GM18526 (cell line): ENCODE results near the gene GMIP.

ENCODE experiments used
- POLR2A ChIP-seq: IDR thresholded peaks from 3 replicates; pipeline ENCODE4 v1.6.1; 2011; ENCODE audit not compliant: insufficient read length; ENCODE audit errors: extremely low read depth

Gene GMIP

GRCh38 chr19:19602136-19602712, 41.2 kb downstream of the GMIP start:
- no peak for TF ChIP-seq POLR2A

- no peak for TF ChIP-seq POLR2A
These were observed 42.6 kb downstream of the GMIP start for GRCh38 chr19:19600793-19601330.

GRCh38 chr19:19597809-19598306, 45.6 kb downstream of the GMIP start:
- TF ChIP-seq POLR2A = no peak

DNA sequence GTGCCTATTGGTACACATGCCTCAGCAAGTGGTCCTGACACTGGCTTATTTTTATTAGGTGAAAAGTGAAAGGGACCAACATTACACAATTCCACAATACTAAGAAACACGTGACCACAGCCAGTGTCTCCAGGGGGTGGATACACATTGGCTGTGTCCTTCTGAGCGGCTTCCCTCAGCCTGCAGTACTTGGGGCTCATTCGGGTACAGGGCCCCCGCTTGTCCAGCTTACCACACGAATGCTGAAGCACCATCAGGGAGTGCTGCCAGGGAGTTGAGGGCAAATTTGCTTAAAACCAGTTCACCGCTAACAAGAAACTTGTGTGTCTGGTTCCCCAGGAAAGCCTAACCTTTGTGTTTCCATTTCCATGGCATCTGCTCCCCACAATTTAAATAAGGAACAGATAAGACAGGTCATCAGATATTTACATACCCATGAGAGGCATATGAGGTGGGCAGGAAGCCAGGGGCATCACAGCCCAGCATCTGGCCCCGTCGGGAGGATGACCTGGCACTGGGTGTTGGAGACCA, 48.2 kb downstream of the GMIP start:
- TF ChIP-seq POLR2A = no peak

- TF ChIP-seq POLR2A = no peak
These were observed 49.1 kb downstream of the GMIP start for GRCh38 chr19:19594381-19594780.

GRCh38 chr19:19592690-19593089, 50.8 kb downstream of the GMIP start:
- no peak for TF ChIP-seq POLR2A

DNA sequence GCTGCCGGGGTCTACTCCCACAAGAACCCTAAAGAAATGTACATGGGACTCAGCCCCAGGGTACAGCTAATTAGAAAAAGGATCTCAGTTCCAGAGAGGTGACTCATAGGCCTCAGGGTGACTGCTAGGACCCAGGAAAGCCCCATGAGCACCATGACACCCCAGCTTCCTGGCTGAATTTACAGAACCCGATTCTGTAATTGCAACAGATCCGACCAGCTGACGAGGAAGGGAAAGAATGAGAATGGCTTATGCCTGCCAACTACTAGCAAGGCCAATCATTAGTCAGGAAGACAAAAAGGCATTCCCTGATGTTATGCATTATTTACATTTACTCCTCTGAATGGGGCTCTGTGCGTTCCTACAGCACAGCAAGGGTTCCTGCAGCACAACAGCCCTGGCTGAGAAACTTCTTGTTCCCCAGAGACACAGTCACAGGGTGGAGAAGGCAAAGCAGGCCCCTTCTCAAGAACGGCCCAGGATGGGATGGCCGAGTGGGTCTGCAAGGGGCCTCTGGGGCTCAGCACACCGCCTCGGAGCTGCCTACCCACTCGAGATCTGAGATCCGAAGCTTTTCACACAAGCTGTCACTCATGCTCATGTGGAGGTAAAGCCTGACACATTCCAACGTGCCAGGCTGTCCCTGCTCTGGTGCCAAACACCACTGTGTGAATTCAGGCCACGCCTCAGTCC, 52.2 kb downstream of the GMIP start:
- TF ChIP-seq POLR2A = no peak

GRCh38 chr19:19588546-19588945, 54.9 kb downstream of the GMIP start:
- TF ChIP-seq POLR2A = no peak

GRCh38 chr19:19587771-19588170, 55.7 kb downstream of the GMIP start:
- no peak for TF ChIP-seq POLR2A

DNA sequence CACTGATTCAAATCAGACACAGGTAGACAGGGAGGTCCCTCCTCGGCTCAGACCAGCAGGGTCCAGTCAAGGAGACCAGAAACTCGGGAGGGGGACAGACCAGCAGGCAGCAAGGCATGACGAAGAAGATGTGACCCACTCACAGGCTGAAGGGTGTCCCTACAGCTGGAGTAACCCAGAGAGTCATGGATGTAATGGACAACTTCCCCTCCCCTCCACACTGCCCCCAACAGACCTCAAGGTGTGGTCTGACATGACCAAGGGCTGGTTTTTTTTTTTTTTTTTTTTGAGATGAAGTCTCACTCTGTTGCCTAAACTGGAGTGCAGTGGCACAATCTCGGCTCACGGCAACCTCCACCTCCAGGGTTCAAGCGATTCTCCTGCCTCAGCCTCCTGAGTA, 59.1 kb downstream of the GMIP start:
- TF ChIP-seq POLR2A = no peak

DNA sequence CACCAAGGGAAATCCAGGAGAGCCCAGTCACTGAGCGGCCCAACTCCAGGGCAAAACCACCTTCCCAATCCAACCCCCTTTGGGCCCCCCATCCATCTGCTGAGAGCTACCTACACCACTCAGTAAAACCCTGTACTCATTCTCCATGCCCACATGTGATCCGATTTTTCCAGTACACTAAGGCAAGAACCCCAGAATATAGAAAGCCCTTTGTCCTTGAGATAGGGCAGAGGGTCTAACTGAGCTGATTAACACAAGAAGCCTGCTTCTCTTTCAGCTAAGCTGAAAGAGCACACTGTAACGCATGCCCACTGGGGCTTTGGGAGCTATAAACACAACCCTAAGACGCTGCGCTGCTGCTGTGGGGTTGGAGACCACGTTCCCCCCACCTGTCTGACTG, 61.0 kb downstream of the GMIP start:
- no peak for TF ChIP-seq POLR2A

GRCh38 chr19:19581391-19581790, 62.1 kb downstream of the GMIP start:
- no peak for TF ChIP-seq POLR2A

DNA sequence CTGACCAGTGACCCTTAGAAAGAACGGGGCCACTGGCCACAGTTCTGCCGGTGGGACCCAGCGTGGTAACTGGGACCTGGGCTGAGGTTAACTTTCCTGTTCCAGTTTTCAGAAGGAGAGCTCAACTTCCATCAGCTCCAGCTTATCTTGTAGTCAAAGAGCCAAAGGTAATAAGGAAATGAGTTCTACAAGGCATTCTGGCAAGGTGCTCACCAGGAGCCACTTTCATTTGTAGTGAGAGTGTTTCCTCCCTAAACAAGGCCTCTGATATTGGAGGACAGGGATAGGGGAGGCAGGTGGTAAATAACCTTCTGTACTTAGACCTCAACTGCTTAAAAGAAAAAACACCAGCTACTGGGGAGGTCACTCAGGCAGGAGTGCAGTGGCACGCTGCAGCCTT, 63.0 kb downstream of the GMIP start:
- TF ChIP-seq POLR2A = no peak

DNA sequence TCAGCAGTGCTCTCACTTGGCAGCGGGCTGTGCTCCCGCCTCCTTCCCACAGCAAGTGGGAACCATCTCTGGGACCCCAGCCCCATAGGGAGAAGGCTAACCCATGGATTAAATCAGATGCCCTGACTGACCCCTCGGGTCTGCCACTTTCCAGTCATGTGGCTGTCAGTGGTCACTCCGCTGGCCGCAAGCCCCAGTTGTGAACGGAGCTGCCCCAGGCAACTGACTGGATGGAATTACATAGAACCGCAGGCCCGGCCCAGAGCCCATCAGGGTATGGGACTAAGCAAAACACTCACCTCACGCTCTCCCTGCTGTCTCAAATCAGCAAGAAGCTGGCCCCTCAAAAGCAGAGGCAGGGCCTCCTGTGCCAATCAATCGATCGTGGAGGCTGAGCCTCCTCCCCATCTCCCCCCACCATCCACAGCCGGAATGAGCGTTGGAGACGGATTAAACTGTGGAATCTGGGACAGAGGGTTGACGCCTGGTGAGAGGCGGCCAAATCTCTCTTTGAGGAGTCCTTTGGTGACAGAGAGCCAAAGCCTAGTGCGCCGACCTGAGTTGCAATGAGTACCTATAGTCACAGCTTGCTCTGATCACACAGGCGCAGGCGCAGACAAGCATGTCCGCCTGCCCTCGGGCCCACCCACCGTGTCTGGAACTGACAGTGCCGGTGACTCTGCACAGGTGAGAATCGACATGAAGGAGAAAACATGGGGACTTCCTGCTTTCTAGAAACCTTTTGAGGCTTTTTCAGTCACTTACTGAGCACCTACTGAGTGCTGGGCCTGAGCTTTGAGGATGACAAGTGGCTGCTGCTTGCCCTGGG, 63.7 kb downstream of the GMIP start:
- no peak for TF ChIP-seq POLR2A
